Erythroblast (primary cell): ENCODE data around the gene CANT1.
"Not testable (repeated sequence)": the region's sequence is repeated elsewhere in the genome, so short reads cannot be mapped to it uniquely, and the experiment has no call there.

Source experiments
- DNase-seq, 2 experiments: peaks; one replicate each; lab custom pipeline; 2025; lab: John Stamatoyannopoulos, UW
- GATA1 ChIP-seq: IDR thresholded peaks from 2 replicates; pipeline ENCODE4 v1.6.1; 2011; ENCODE audit warnings: low read depth, mild to moderate bottlenecking, control low read depth, low read length, moderate library complexity
- POLR2A ChIP-seq: IDR thresholded peaks from 2 replicates; pipeline ENCODE4 v1.6.1; 2011; ENCODE audit warnings: mild to moderate bottlenecking, low read length

The CANT1 gene

GRCh38 chr17:79027274-79027924 lies 17.8 kb upstream of the CANT1 start:
- TF ChIP-seq POLR2A: no peak
- DNase-seq: peak; percentile 34 to 67

GRCh38 chr17:79026376-79027273 lies 17.1 kb upstream of the CANT1 start:
- no peak for DNase-seq
- TF ChIP-seq GATA1: no peak
- no peak for TF ChIP-seq POLR2A

DNA sequence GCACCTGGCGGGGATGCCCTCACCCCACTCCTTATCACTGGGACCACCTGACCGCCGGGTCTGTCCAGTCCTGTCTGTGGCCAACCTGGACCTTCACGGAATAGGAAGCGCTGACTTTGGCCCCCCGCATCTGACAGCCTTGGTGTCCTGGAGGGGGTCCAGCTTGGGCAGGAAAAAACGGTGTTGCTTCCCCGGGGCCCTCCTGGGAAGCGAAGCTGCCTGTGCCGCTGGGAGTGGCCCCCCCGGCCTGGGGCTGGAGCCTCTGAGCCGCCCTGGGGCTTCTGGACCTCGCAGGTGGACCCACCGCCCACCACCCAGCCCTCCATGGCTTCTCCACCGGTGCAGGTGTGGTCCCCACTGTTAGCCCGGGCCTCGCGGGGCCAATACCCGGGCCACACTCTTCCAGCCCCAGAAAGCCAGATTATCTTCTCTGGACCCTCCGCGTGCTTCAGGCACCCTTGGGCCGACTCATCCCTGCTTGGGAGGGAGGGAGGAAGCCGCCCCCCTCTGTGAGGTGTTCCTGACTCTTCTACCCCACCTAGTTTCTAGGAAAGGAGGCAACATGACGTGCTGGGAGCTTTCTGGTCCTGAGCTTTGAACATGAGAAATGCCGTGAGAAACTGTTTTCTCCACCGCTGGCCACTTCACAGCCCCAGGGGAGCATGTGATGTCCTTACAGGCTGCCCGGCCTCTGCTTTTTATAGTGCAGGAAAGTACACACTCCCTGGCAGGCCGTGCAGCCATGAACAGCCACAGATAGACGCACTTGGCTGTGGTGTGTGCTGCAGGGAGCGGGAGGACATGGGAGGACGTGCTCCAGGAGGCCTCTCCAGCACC lies 15.6 kb upstream of the CANT1 start:
- DNase-seq: no peak
- TF ChIP-seq POLR2A (no peak), GATA1 (no peak)

DNA sequence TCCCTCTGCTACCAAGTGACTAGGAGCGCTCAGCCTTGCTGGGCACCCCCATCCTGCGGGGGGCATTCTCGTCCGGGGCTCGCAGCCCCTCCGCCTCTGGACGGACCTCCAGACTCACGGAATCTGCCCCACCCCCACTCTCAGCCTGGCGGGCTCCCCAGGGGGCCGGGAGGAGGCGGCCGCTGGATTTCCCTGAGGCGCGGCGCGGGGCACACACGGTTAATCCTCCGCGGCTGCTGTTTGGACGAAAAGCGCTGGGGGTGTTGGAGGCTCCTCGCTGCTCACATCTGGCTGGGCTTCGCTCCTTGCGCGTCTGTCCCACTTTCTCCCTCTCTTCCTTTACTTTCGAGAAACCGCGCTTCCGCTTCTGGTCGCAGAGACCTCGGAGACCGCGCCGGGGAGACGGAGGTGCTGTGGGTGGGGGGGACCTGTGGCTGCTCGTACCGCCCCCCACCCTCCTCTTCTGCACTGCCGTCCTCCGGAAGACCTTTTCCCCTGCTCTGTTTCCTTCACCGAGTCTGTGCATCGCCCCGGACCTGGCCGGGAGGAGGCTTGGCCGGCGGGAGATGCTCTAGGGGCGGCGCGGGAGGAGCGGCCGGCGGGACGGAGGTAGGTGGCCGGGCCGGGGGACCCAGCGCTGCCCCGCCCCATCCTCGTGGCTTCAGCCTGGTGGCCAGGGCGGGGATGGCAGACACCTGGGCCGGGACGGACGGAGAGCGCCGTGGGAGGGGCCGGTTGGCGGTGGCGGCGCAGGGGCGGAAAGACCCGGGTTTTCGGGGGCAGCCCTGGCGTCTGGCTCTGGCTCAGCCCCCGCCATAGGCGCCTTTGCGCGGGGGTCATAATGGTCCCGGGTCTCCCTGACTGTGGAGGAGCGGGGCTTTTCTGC lies 14.6 kb upstream of the CANT1 start, which contains the start of gene C1QTNF1:
C1QTNF1 (plus strand) TSS at position 284 of the 886 bp plus-strand sequence. CDS start 19,800 bp downstream, outside the sequence.
- TF ChIP-seq GATA1 (no peak), POLR2A (no peak)
- no peak for DNase-seq

DNA sequence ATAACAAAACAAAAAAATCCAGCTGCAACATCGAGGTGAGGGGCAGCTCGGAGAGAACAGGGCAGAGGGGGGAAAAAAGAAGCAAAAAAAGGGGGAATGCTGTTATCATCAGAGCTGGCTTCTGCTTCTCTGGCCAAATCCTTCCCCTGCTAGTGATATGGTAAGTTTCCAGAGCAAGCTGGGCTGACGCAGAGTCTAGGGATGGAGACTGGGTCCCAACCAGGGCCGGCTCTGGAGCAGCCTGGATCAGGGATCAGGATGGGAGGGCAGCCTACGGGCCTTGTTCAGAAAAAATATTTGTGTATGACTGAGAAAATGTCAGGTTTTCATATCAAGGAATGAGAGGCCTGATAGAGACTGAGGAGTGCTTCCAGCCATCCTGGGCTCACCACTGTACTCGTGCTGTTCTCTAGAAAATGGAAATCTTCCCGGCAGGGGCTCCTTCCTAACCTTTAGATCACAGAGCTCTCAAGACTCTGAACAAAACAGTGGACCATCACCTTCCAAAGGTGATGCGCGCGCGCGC lies 13.7 kb upstream of the CANT1 start:
- no peak for DNase-seq
- no peak for TF ChIP-seq POLR2A
- no peak for TF ChIP-seq GATA1

DNA sequence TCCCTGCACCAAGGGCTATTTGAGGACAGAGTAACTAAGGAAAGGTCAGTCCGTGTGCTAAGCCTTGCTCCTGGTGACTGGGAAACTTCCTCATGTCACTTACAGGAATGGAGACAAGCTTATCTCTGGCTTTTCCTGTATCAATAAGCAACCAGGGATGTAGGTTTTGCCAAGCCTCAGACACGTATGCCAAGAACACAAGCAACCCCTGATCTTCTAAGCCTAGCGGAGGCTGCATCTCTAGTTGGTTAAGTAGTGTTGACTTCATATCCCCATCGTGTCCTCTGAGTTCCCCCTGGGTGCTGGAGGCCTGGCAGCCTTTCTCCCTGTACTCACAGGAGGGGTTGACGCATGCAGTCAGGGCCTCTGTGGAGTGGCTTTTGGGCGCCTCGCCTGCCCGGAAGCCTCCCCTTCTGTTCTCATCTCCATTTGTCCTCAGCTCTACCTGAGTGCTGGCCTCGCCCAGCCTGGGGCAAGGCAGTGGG lies 13.0 kb upstream of the CANT1 start:
- DNase-seq: no peak
- no peak for TF ChIP-seq POLR2A
- no peak for TF ChIP-seq GATA1

GRCh38 chr17:79021929-79022328 lies 12.4 kb upstream of the CANT1 start:
- DNase-seq: not testable (repeated sequence)

GRCh38 chr17:79020631-79021301 lies 11.2 kb upstream of the CANT1 start:
- TF ChIP-seq POLR2A (no peak), GATA1 (no peak)
- DNase-seq: no peak

- peak; percentile 65 to 72 for DNase-seq
- TF ChIP-seq GATA1: no peak
- TF ChIP-seq POLR2A: no peak
Observed at GRCh38 chr17:79019632-79020584, 10.3 kb upstream of the CANT1 start.

DNA sequence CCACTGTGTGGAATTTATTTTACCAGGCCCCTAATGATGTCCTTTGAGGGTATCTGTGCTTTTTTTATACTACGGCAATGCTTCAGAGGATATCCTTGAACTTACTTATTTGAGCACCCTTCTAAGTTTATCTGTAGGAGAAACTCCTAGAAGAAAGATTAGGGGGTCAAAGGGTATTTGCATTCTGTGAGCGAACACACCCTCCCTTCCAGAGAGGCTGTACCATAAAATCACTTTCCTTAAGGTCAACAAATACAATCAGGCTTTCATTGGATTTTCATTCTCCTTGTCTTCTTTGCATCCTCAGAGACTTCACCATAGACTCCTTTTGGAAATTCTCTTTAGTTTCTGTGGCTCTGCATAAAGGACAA lies 9.7 kb upstream of the CANT1 start:
- no peak for TF ChIP-seq GATA1
- no peak for TF ChIP-seq POLR2A
- no peak for DNase-seq

DNA sequence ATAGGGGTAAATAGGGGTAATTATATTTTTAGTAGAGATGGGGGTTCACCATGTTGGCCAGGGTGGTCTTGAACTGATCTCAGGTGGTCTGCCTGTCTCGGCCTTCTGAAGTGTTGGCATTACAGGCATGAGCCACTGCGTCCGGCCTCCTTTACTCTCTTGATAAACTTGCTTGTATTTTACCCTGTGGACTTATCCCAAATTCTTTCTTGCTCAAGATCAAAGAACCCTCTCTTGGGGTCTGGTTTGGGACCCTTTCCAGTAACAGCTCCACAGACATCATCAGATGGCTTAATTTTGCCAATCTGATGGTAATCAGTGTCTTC lies 8.8 kb upstream of the CANT1 start:
- TF ChIP-seq GATA1 (no peak), POLR2A (no peak)
- no peak for DNase-seq

DNA sequence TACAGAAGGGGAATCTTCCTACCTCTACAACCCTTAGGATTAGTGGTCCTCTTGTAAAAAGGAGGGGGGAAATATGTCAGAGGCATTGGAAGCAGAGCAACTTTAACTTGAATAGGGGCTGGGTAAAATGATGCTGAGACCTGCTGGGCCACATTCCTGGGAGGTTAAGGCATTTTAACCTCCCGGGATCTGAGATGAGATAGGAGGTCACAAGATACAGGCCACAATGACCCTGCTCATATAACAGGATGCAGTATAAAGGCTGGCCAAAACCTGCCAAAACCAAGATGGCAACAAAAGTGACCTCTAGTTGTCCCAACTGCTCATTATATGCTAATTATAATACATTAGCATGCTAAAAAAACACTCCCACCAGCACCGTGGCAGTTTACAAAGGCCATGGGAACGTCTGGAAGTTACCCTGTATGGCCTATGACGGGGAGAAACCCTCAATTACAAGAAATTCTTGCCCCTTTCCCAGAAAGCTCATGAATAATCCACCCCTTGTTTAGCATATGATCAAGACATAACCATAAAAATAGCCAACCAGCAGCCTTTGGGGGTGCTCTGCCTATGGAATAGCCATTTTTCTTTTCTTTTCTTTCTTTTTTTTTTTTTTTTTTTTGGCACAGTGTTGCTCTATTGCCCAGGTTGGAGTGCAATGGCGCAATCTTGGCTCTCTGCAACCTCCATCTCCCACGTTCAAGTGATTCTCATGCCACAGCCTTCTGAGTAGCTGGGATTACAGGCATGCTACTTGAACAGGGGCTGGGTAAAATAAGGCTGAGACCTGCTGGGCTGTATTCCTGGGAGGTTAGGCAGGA lies 8.2 kb upstream of the CANT1 start:
- DNase-seq: no peak
- no peak for TF ChIP-seq POLR2A
- no peak for TF ChIP-seq GATA1
